HG02981 (cell line): ENCODE data around the gene FNDC3B.

ENCODE experiments used
- ATAC-seq: cut with Tn5 transposase; IDR thresholded peaks from one replicate; pipeline ENCODE4 v1.9.1; 2021; ENCODE audit warnings: mild to moderate bottlenecking, moderate library complexity; ENCODE audit not compliant: unreplicated experiment

Gene FNDC3B

DNA sequence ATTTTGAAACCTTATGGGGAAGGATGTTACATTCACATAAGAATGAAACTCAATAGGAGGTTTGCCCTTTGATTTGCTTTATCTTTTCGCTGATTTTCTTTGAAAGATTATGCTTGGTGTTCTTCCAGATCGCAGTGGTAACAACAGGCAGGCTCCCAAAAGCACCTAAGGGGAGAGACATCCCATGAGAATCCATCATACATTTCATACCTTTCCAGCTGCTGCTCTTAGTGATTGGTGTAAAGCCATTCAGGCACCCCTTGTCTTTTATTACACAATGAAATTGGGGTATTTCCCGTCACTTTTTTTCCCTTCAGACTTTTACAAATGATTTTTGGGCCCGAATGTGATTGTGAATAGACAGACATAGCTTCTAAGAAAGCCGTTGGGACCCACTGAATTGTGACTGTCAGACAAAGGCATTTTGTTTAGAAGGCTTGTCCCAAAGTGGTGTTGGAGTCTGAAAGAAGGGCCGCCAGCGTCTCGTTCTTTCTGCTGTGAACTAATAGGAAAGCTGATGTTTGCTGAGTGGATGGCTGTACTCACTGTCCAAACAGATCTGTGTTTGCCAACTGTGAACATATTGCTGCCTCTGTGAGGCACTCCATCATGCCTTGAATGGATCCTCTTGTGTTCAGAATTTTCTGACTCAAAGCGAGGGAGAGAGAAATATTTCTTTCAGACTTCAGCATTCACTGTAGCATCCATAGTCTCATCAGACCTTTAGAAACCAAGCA is 164.3 kb downstream of the FNDC3B start:
- ATAC-seq: no peak

DNA sequence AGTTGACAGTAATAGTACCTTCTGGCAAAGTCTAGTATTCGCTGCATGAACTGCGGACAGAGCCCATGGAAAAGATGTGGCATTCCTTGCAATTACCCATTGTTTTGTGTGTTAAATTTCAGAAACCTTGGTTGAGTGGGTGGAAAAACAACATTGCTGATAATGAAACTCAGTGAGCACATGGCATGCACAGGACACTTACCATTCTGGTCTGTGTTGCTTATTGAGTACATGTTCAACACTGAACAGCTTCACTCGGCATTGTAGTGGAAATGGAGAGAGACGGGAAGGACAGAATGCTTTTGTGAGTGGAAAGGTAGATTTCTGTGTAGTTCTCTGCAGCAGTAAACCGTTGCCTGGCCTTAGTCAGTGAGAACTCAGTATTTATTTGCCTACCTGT is 165.3 kb downstream of the FNDC3B start:
- no peak for ATAC-seq

DNA sequence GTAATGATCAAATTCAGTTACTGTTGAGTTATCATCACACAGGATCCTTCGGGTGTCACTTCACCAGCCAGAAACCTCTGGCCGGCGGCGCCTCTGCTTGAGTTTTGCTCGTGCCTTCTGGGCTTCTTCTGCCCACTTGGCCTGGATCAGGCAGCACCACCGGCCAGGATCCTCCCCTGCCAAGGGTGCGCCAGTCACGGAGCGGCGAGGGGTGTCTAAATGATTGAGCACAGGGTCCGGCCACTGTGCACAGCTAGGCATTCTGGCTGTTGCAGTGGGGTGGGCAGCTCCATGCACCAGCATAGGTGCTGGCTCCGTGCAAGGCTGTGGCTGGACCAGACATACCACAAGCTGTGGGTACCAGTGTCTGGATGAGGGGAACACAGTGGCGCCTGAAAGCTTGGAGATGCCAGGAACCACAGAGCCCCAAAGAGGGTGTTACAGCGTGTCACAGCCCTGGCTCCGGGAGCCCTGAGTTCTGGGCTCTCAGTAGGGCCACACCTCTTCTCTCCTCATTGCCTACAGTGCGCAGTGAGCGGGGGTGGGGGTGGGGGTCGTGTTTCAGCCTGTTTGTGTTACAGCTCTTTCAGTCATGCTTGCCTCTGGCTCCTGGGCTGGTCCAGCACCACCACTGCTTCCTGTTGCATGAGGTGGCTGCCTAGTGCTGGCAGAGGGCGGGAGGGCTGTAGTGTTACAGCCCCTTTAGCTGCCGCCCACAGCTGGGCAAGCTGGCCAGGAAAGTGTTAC is 169.4 kb downstream of the FNDC3B start:
- no peak for ATAC-seq

DNA sequence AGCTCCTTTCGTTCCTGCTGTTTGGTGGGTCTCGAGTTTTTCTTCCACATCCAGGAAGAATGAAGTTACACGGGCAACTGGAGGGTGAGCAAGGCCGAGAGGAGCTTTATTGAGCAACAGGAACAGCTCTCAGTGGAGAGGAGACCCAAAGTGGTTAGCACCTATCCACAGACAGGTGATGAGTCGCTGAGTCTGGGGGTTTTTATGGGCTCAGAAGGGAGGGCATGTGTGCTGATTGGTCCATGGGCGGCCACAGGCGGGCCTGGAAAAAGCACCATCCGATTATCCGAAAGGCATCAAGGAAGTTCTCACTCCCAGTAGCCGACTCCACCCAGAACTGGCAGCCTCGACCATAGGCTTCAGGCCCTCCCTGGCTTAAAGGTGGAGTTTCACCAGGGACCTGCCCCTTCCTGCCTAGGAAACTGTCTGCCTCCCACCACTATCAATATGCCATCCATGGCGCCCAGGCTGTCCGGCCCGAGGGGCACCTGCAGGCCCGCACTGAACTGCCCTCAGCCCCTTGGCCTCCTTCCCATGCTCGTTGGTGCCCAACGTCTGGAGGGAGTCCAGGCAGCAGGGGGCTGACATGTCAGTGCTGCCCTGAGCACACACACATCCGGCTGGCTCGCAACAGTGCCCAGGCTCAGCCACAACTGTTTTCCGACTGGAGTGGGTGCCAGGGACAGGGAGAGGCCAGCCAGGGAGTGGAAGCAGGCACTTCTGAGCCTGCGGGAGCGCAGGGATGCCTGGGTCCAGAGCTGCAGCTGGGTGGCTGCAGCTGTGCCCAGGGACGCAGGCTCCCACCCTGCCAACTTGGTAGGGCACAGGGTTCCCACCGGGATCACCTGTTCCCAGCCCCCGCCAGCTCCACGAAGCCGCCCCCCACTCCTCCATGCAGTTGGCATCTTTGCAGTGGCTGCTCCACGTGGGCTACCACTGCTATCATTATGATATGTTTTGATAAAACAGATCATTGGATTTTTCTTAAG is 170.2 kb downstream of the FNDC3B start:
- no peak for ATAC-seq

- no peak for ATAC-seq
Measured at GRCh38 chr3:172210355-172210754, 171.0 kb downstream of the FNDC3B start.

GRCh38 chr3:172211123-172211522 is 171.7 kb downstream of the FNDC3B start:
- ATAC-seq: no peak

GRCh38 chr3:172213200-172213599 is 173.8 kb downstream of the FNDC3B start:
- no peak for ATAC-seq

DNA sequence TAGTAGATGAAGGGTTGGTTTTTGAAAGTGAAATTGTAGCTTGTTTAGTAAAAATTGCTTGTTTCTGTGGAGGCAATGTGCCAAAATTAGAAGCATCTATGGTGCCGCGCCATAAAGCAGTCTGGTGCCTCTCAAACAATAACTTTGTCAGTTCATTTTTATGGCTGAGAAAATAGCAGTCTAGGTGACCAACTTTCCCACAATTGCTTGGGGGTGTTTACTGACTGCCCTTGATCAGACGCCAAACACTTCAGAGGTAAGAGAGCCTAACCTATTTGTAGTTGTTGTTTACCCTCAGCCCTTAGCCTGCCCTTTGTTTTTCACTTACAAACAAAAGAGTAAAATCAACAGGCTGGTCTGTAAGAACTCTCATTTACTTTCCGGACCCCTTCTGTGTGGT is 174.5 kb downstream of the FNDC3B start:
- no peak for ATAC-seq

DNA sequence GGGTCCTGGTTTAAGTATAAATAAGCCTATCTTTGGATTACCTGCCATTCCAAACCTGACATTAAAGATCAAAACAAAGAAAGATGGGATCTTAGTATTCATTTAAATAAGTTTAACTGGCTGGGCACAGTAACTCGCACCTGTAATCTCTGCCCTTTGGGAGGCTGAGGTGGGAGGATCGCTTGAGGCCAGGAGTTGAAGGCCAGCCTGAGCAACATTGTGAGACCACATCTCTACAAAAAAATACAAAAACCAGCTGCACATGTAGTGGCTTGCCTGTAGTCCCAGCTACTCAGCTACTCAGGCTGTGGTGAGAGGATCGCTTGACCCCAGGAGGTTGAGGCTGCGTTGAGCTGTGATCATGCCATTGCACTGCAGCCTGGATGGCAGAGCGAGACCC is 176.9 kb downstream of the FNDC3B start:
- ATAC-seq: no peak

DNA sequence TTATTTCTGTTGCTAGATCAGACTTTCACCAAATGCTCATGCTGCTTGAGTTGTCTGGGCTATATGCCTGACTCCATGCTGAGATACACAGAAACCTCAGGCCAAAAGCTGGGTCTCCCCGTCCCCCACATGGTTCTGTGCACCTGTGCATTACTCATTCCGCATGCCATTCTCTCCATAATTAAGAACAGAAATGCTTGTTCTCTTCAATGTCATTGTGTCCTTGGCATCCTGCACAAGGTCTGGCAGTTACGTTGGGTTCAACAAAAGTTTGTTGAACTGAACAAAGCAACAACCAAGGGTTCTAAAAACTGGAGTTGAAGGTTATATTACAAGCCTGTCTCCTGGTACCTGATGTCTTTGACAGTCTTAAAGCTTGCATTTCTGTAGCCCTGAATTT is 177.5 kb downstream of the FNDC3B start:
- no peak for ATAC-seq

- ATAC-seq: no peak
Measured at GRCh38 chr3:172217877-172218276, 178.5 kb downstream of the FNDC3B start.

DNA sequence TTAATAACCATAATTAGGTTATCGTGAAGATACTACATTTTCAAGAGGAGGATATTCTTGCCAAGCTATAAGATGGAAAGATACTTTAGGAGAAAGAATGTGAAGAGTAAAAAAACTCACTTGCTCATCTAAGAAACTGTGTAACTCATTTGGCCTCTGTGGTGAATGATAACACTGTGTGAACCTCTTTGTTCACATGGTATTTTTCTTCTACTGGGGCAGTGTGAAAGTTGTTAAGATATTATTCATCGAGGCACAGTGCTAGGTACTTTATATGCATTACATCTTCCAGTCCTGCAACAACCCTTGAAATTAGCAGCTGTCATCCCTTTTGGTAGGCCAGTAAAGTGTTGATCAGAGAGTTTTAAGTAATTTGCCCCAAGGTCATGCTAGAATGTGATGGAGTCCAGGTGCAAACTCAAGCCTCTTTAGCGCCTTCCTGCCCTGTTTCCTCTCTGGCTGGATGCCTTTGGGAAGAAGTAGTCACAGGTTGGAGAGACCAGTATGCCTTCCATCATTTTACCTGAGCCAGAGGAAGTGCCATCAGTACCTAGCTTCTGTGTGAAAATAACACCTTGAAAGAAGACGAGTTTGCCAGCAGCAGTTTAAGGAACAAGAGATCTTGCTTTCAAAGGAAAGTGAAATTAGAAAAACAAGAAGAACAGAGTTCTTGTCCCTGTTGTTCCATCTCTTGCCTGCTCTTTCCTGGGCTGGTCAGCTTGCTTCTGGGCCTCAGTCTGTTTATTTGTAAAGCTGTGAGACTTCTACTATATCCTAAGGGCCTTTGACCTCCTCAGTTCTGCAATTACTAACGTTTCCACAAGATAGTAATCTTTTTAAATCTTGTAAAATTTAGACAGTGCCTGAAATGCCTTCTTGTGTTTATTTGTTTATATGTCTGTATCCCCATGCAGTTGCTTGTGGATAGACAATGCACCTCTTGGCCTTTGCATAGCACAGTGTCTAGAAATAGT is 179.3 kb downstream of the FNDC3B start:
- no peak for ATAC-seq

DNA sequence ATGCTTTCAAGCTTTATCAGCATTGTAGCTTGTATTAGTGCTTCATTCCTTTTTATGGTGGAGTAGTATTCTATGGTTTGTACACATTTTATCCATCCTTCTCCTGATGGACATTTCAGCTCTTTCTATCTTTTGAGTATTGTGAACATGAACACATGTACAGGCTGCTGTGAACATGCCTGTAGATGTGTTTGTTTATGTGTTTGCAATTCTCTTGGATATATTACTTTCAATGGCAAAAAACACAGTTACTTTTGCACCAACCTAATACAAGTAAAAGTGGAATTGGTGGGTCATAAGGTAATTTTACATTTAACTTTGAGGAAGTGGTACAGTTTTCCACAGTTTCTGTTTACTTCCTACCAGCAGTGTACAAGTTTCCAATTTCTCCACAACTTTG is 180.4 kb downstream of the FNDC3B start:
- ATAC-seq: no peak

GRCh38 chr3:172221547-172221946 is 182.2 kb downstream of the FNDC3B start:
- no peak for ATAC-seq

GRCh38 chr3:172222478-172223071 is 183.2 kb downstream of the FNDC3B start:
- no peak for ATAC-seq

DNA sequence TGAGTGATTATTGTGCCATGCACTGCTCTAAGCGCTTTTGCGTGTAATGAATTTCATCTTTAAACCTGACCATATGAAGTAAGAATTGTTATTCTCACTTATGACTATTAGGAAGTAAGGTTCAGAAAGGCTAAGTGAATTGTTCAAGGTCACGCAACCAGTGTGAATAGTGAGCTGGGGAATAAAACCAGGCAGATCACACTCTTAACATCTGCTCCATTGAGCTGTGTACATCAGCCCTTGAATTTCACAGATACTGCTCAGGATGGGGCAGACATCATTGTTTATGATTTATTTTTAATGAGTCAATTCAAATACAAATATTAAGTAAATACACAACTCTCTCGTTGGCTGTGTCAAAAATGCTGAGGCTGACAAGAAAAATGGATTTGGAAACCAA is 184.5 kb downstream of the FNDC3B start:
- ATAC-seq: no peak

DNA sequence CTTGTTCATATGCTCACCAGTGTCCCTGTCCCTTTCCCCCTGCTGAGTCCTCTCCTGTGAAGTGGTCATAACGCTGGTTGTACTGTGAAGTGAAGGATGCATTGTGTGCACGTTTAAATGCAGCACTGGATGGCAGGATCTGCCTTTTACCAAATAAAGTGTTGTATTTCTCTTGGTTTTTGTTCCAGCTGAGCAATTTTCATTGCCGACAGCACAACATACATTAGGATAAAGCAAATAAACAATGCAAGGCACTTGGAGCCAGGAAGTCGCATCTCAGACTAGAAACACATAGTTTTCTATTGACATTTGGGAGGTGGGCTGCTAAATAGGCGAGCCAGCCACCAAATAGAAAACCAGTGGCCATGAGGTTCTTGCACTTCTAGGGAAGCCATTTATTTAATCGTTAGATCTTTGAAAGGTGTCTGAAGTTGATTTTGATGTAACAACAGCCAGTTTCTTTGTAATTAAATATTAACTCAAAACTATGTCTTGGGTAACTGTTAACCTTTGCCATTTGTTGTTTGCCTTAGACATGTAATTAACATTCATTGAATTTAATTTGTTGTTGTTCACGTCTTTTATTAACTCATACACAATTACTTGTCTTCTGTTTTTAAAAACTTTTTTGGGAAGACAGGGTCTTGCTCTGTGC is 185.3 kb downstream of the FNDC3B start:
- ATAC-seq: no peak

GRCh38 chr3:172225215-172225707 is 185.9 kb downstream of the FNDC3B start:
- no peak for ATAC-seq

GRCh38 chr3:172226831-172227230 is 187.5 kb downstream of the FNDC3B start:
- ATAC-seq: no peak
